IMR-90 (cell line): ENCODE measurements around the gene GMPPA. TPM values are rescaled to one million over a fixed set of nuclear protein-coding genes. Genes with fewer than 3 reads are reported as not detected.

Experiments used
- ATAC-seq: fragments of 200-7000 bp; cut with Tn5 transposase; 2 replicates; pipeline ENCODE4 v1.9.1; 2020; ENCODE audit warnings: low read depth, mild to moderate bottlenecking, moderate library complexity
- BruUV-seq: library from RNA; stranded (reverse); fragments of 400-500 nt; replicated peaks from 2 replicates; lab custom pipeline; 2021; lab: Mats Ljungman, UMichigan
- CTCF ChIA-PET: fragments of 300-600 bp; formaldehyde crosslinking; extraction: SDS; loops from one replicate; lab custom pipeline; 2021; ENCODE audit warnings: antibody characterized with exemption; lab: Yijun Ruan, JAX
- POLR2A ChIA-PET: fragments of 300-600 bp; sonication (Branson Sonifier 250); formaldehyde crosslinking; loops from one replicate; lab custom pipeline; 2022; ENCODE audit warnings: antibody characterized with exemption; ENCODE audit not compliant: unreplicated experiment; lab: Charles Lee
- DNase-seq: peaks from one replicate; pipeline ENCODE4 v3.0.0; 2013
- H2AFZ ChIP-seq: replicated peaks from 2 replicates; pipeline ENCODE3; 2013; ENCODE audit warnings: low read length, mild to moderate bottlenecking; ENCODE audit not compliant: poor library complexity
- H2AK5ac ChIP-seq: 2 replicates; pipeline ENCODE4 v1.6.1; 2013; ENCODE audit warnings: low read depth, low read length, inconsistent platforms
- H2AK9ac ChIP-seq: replicated peaks from 2 replicates; pipeline ENCODE3; 2013; ENCODE audit warnings: mild to moderate bottlenecking, low read depth, low read length, moderate library complexity; ENCODE audit not compliant: poor library complexity
- H2BK120ac ChIP-seq: 2 replicates; pipeline ENCODE4 v1.6.1; 2013; ENCODE audit warnings: low read depth, low read length, inconsistent platforms
- H2BK15ac ChIP-seq: 3 replicates; pipeline ENCODE4 v1.6.1; 2013; ENCODE audit warnings: low read depth, low read length, inconsistent platforms
- H2BK20ac ChIP-seq: 2 replicates; pipeline ENCODE4 v1.6.1; 2013; ENCODE audit warnings: low read depth, mild to moderate bottlenecking, inconsistent platforms, low read length, moderate library complexity
- H2BK5ac ChIP-seq: 2 replicates; pipeline ENCODE4 v1.6.1; 2013; ENCODE audit warnings: mild to moderate bottlenecking, low read depth, low read length, inconsistent platforms; ENCODE audit not compliant: poor library complexity, severe bottlenecking
- H3K14ac ChIP-seq: replicated peaks from 2 replicates; pipeline ENCODE4 v1.6.1; 2013; ENCODE audit warnings: low read depth, low read length, inconsistent platforms
- H3K18ac ChIP-seq: 2 replicates; pipeline ENCODE4 v1.6.1; 2013; ENCODE audit warnings: low read depth, low read length, control low read depth
- H3K23ac ChIP-seq: 2 replicates; pipeline ENCODE4 v1.6.1; 2013; ENCODE audit warnings: low read depth, low read length, inconsistent platforms
- H3K27ac ChIP-seq: 2 replicates; pipeline ENCODE4 v1.5.1; 2013; ENCODE audit warnings: mild to moderate bottlenecking, control low read depth, low read length; ENCODE audit not compliant: insufficient read depth
- H3K27me3 ChIP-seq: 2 replicates; pipeline ENCODE4 v1.6.1; 2013; ENCODE audit warnings: low read length; ENCODE audit not compliant: control insufficient read depth, insufficient read depth
- H3K36me3 ChIP-seq: 2 replicates; pipeline ENCODE4 v1.6.1; 2013; ENCODE audit warnings: low read length, mixed read lengths; ENCODE audit not compliant: control insufficient read depth, insufficient read depth
- H3K4ac ChIP-seq: 2 replicates; pipeline ENCODE4 v1.6.1; 2013; ENCODE audit warnings: low read depth, low read length, inconsistent platforms
- H3K4me1 ChIP-seq: 2 replicates; pipeline ENCODE4 v1.6.1; 2013; ENCODE audit warnings: low read length, mixed read lengths; ENCODE audit not compliant: control insufficient read depth, insufficient read depth
- H3K4me2 ChIP-seq: 2 replicates; pipeline ENCODE4 v1.6.1; 2013; ENCODE audit warnings: low read depth, mild to moderate bottlenecking, control low read depth, low read length, moderate library complexity
- H3K4me3 ChIP-seq: 2 replicates; pipeline ENCODE4 v1.5.1; 2013; ENCODE audit warnings: low read depth, mild to moderate bottlenecking, control low read depth, low read length, moderate library complexity; ENCODE audit not compliant: insufficient read depth
- H3K56ac ChIP-seq: 2 replicates; pipeline ENCODE4 v1.6.1; 2013; ENCODE audit warnings: low read length, inconsistent platforms; ENCODE audit not compliant: insufficient read depth; ENCODE audit errors: extremely low read depth
- H3K79me1 ChIP-seq, 2 experiments: 2 replicates each; pipeline ENCODE4 v1.6.1; 2013; ENCODE audit warnings: low read length in 2 of 2, inconsistent platforms in 1 of 2, low read depth in 1 of 2
- H3K9ac ChIP-seq: 2 replicates; pipeline ENCODE4 v1.6.1; 2013; ENCODE audit warnings: low read depth, low read length, control low read depth
- H3K9me1 ChIP-seq: 2 replicates; pipeline ENCODE4 v1.6.1; 2013; ENCODE audit warnings: low read length, inconsistent platforms; ENCODE audit not compliant: insufficient read depth
- H3K9me3 ChIP-seq: 2 replicates; pipeline ENCODE4 v1.6.1; 2013; ENCODE audit warnings: low read length; ENCODE audit not compliant: control insufficient read depth, insufficient read depth
- H4K20me1 ChIP-seq: 2 replicates; pipeline ENCODE4 v1.6.1; 2013; ENCODE audit warnings: low read length, inconsistent platforms; ENCODE audit not compliant: insufficient read depth
- H4K5ac ChIP-seq: 2 replicates; pipeline ENCODE4 v1.6.1; 2013; ENCODE audit warnings: mild to moderate bottlenecking, low read depth, low read length, control low read depth
- H4K8ac ChIP-seq, 2 experiments: 2 replicates each; pipeline ENCODE4 v1.6.1; 2013; ENCODE audit warnings: low read depth in 2 of 2, low read length in 2 of 2, control low read depth in 1 of 2, inconsistent platforms in 1 of 2
- H4K91ac ChIP-seq: 2 replicates; pipeline ENCODE4 v1.6.1; 2013; ENCODE audit warnings: low read depth, low read length, inconsistent platforms; ENCODE audit not compliant: insufficient read depth
- USF2 ChIP-seq: fragments of 150-350 bp; IDR thresholded peaks from 2 replicates; pipeline ENCODE4 v1.6.1; 2017; ENCODE audit warnings: mild to moderate bottlenecking, antibody characterized with exemption, low read length, low read depth
- WGBS, 2 experiments: methylation state at CpG; one replicate each; pipeline versions ENCODE4 v1.1.5 to v1.1.7; 2013; ENCODE audit warnings: missing lambda C conversion rate in 2 of 2; ENCODE audit not compliant: insufficient read length in 1 of 2; ENCODE audit errors: extremely low coverage in 2 of 2; 5-methylcytosine and 5-hydroxymethylcytosine counted together
- dilution Hi-C: fragments of 300-500 bp; cut with HindIII; formaldehyde crosslinking; loops from one replicate; pipeline ENCODE4 v1.14.3; 2018; ENCODE audit warnings: low sequenced_read_pairs; ENCODE audit not compliant: unreplicated experiment
- in situ Hi-C: fragments of 300-500 bp; cut with MboI; formaldehyde crosslinking; loops from 3 replicates; pipeline ENCODE4 v1.14.3; 2019; ENCODE audit warnings: low sequenced_read_pairs, inconsistent platforms, mixed read lengths
- intact Hi-C: fragments of 100-400 bp; cut with micrococcal nuclease; formaldehyde crosslinking; loops from 2 replicates; pipeline ENCODE4 v1.10.0; 2022
- polyA plus RNA-seq, 3 experiments: library from polyadenylated mRNA; depleted of rRNA; stranded (reverse); fragments of >200 nt; gene quantifications; 2 replicates each; pipeline ENCODE4 v1.2.3, GENCODE V29; 2012; ENCODE audit warnings: low replicate concordance in 1 of 3
- total RNA-seq: library from RNA; depleted of rRNA; stranded (reverse); fragments of >200 nt; gene quantifications from 2 replicates; pipeline ENCODE4 v1.2.3, GENCODE V29; 2012

GMPPA gene
- total and polyA plus RNA-seq, 2 of the 4 experiments (the other 2 are of a cell fraction), result 103 to 134 TPM

- ATAC-seq, result no peak
- no peak overlapping the region for H3K9ac ChIP-seq
- peak overlapping the region; percentile 91 for H2BK5ac ChIP-seq
- no peak overlapping the region for H3K18ac ChIP-seq
- peak overlapping the region; percentile 94 for H2AK9ac ChIP-seq
- dilution Hi-C loops (no loop called here), in situ Hi-C loops (loop anchor here (5.0 kb wide), 1 partner anchor 54 kb away; no protein-coding TSS in a partner anchor), intact Hi-C loops (loop anchor here (2.0 kb wide), 1 partner anchor 37 kb away; the partner anchor contains the start of gene GMPPA)
- peak overlapping the region; percentile 82 to 95; a peak in 2 of 4 replicates for H4K8ac ChIP-seq
- no peaks in the 10 kb centered on the region; the same call in 1 of the 2 replicates for H4K20me1 ChIP-seq
- H3K4me1 ChIP-seq, result peaks cover 24% of the 10 kb centered on the region
- ChIA-PET POLR2A (no interaction called here), CTCF (no interaction called here)
- H2BK15ac ChIP-seq, result no peak overlapping the region
- no TSS peak for BruUV-seq
- 0 out of 2 replicates have a peak overlapping the region, but pooled peaks have one; percentile 3 for H2BK20ac ChIP-seq
- no peak overlapping the region for H3K56ac ChIP-seq
- H4K91ac ChIP-seq, result peak overlapping the region; percentile 10
- H2BK120ac ChIP-seq, result peak overlapping the region; percentile 11; the same call in 1 of the 2 replicates
- peak overlapping the region; percentile 32; the same call in 1 of the 2 replicates for H4K5ac ChIP-seq
- H3K23ac ChIP-seq, result no peak overlapping the region
- H3K79me1 ChIP-seq, result peaks cover 0 to 26% of the 10 kb centered on the region in 2 experiments; a peak in 2 of 4 replicates
- no peak for TF ChIP-seq USF2
- DNase-seq, result no peak
- no peaks in the 10 kb centered on the region for H3K27me3 ChIP-seq
- no peak overlapping the region for H2AFZ ChIP-seq
- H3K14ac ChIP-seq, result no peak overlapping the region
- peaks cover 34% of the 10 kb centered on the region; the same call in 1 of the 2 replicates for H3K36me3 ChIP-seq
- peak overlapping the region; percentile 70 for H3K4ac ChIP-seq
- no peak overlapping the region for H3K4me2 ChIP-seq
- H2AK5ac ChIP-seq, result no peak overlapping the region; the same call in 1 of the 2 replicates
- WGBS, 2 experiments, result 87% methylated on average over 4 of the region's 14 CpGs; no CpG with 5 or more reads in 1 of the 2 experiments
- peak overlapping the region; percentile 13; the same call in 1 of the 2 replicates for H3K27ac ChIP-seq
- H3K9me3 ChIP-seq, result no peaks in the 10 kb centered on the region
- H3K9me1 ChIP-seq, result peaks cover 14% of the 10 kb centered on the region; the same call in 1 of the 2 replicates
- no peak overlapping the region for H3K4me3 ChIP-seq
These were observed 37.0 kb upstream of the GMPPA start for GRCh38 chr2:219461669-219462068.
